Measurements from ENCODE around the gene RALY. TPM values are rescaled to one million over a fixed set of nuclear protein-coding genes. Genes with fewer than 3 reads are reported as not detected.

The RALY gene
- total RNA-seq, 1 experiment from 2014 or later = 298 TPM

GRCh38 chr20:34095825-34096224 is 102.1 kb downstream of the RALY start:
- ChIA-PET POLR2A (interaction anchor here (1.7 kb wide), 1 partner anchor 12 kb away, joined by 4 read pairs; no protein-coding TSS in a partner anchor), CTCF (interaction anchor here (1.5 kb wide), 1 partner anchor 16 kb away, joined by 4 read pairs; the partner anchor contains the start of gene EIF2S2)
- H3K27ac Mint-ChIP-seq (ENCODE audit: unreplicated experiment) = no peak overlapping the region
- H3K9me3 Mint-ChIP-seq (ENCODE audit: unreplicated experiment) = no peaks in the 10 kb centered on the region
- intact Hi-C loops (cut with micrococcal nuclease; ENCODE audit: unreplicated experiment) = no loop called here
- H3K27me3 Mint-ChIP-seq (ENCODE audit: insufficient read depth, unreplicated experiment) = no peaks in the 10 kb centered on the region
- H3K9me3 ChIP-seq = no peaks in the 10 kb centered on the region
- TF ChIP-seq, protein P1, sequence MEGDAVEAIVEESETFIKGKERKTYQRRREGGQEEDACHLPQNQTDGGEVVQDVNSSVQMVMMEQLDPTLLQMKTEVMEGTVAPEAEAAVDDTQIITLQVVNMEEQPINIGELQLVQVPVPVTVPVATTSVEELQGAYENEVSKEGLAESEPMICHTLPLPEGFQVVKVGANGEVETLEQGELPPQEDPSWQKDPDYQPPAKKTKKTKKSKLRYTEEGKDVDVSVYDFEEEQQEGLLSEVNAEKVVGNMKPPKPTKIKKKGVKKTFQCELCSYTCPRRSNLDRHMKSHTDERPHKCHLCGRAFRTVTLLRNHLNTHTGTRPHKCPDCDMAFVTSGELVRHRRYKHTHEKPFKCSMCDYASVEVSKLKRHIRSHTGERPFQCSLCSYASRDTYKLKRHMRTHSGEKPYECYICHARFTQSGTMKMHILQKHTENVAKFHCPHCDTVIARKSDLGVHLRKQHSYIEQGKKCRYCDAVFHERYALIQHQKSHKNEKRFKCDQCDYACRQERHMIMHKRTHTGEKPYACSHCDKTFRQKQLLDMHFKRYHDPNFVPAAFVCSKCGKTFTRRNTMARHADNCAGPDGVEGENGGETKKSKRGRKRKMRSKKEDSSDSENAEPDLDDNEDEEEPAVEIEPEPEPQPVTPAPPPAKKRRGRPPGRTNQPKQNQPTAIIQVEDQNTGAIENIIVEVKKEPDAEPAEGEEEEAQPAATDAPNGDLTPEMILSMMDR (IDR thresholded peaks at IDR 0.05; ENCODE audit: insufficient read depth in 1 of 2, low read depth in 1 of 2, low read length in 1 of 2, severe bottlenecking in 1 of 2, unreplicated experiment in 1 of 2) = no peak
- H3K4me1 ChIP-seq = no peaks in the 10 kb centered on the region
- H3K27me3 ChIP-seq (replicated peaks; ENCODE audit: control insufficient read depth, insufficient read depth, low read length) = no peaks in the 10 kb centered on the region
- H3K36me3 ChIP-seq (ENCODE audit: control insufficient read depth, insufficient read depth, low read length) = peaks cover 17% of the 10 kb centered on the region
- peak in 1 of 2 experiments; percentile 35 for DNase-seq
- peaks cover 100% of the 10 kb centered on the region for H3K36me3 Mint-ChIP-seq (ENCODE audit: insufficient read depth, unreplicated experiment)
- H3K4me1 Mint-ChIP-seq (ENCODE audit: low read depth, unreplicated experiment) = no peaks in the 10 kb centered on the region
- H3K4me3 ChIP-seq (ENCODE audit: low read depth, low read length) = no peak overlapping the region
- no TSS peak for BruUV-seq (replicated peaks)
- H3K4me3 Mint-ChIP-seq (ENCODE audit: unreplicated experiment) = no peak overlapping the region

- peaks cover 17% of the 10 kb centered on the region for H3K36me3 ChIP-seq (ENCODE audit: control insufficient read depth, insufficient read depth, low read length)
- CTCF ChIA-PET = no interaction called here
Observed at GRCh38 chr20:34096699-34097444, 103.2 kb downstream of the RALY start.

DNA sequence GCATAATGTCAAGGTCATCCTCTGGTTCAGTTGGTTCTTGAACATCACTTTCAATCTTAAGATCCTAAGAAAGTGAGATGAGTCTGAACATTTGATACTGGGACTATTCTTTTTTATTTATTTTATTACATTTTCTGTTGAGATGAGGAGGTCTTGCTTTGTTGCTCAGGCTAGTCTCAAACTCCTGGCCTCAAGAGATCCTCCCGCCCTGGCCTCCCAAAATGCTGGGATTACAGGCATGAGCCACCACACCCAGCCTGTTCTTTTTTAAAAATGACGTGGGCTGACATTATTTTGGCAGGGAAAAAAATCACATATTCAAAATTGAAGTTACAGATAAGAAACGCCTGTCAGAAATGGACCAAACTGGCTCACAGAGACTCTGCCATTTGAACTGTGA is 104.9 kb downstream of the RALY start:
- H3K9me3 Mint-ChIP-seq (ENCODE audit: unreplicated experiment) = no peaks in the 10 kb centered on the region
- Histone ChIP-seq H3K4me3 (ENCODE audit: low read depth, low read length) (no peak overlapping the region), H3K36me3 (ENCODE audit: control insufficient read depth, insufficient read depth, low read length) (peaks cover 17% of the 10 kb centered on the region), H3K27me3 (replicated peaks; ENCODE audit: control insufficient read depth, insufficient read depth, low read length) (no peaks in the 10 kb centered on the region), H3K9me3 (no peaks in the 10 kb centered on the region), H3K4me1 (no peaks in the 10 kb centered on the region)
- no peaks in the 10 kb centered on the region for H3K27me3 Mint-ChIP-seq (ENCODE audit: insufficient read depth, unreplicated experiment)
- H3K4me3 Mint-ChIP-seq (ENCODE audit: unreplicated experiment) = no peak overlapping the region
- H3K4me1 Mint-ChIP-seq (ENCODE audit: low read depth, unreplicated experiment) = no peaks in the 10 kb centered on the region
- peaks cover 100% of the 10 kb centered on the region for H3K36me3 Mint-ChIP-seq (ENCODE audit: insufficient read depth, unreplicated experiment)
- no TSS peak for BruUV-seq (replicated peaks)
- POLR2A ChIA-PET = interaction anchor here (0.6 kb wide), 1 partner anchor 764 kb away, joined by 4 read pairs; no protein-coding TSS in a partner anchor
- intact Hi-C loops (cut with micrococcal nuclease; ENCODE audit: unreplicated experiment) = no loop called here
- TF ChIP-seq, protein P1 (IDR thresholded peaks at IDR 0.05; ENCODE audit: insufficient read depth in 1 of 2, low read depth in 1 of 2, low read length in 1 of 2, severe bottlenecking in 1 of 2, unreplicated experiment in 1 of 2) = no peak
- CTCF ChIA-PET = no interaction called here
- no peak for DNase-seq
- H3K27ac Mint-ChIP-seq (ENCODE audit: unreplicated experiment) = no peak overlapping the region

More at GRCh38 chr20:34096699-34097444, 103.2 kb downstream of the RALY start:
- TF ChIP-seq, protein P1 (IDR thresholded peaks at IDR 0.05; ENCODE audit: insufficient read depth in 1 of 2, low read depth in 1 of 2, low read length in 1 of 2, severe bottlenecking in 1 of 2, unreplicated experiment in 1 of 2) = no peak
- H3K27ac Mint-ChIP-seq (ENCODE audit: unreplicated experiment) = no peak overlapping the region
- H3K36me3 Mint-ChIP-seq (ENCODE audit: insufficient read depth, unreplicated experiment) = peaks cover 100% of the 10 kb centered on the region
- DNase-seq = no peak
- H3K4me1 Mint-ChIP-seq (ENCODE audit: low read depth, unreplicated experiment) = no peaks in the 10 kb centered on the region
- intact Hi-C loops (cut with micrococcal nuclease; ENCODE audit: unreplicated experiment) = no loop called here
- H3K9me3 Mint-ChIP-seq (ENCODE audit: unreplicated experiment) = no peaks in the 10 kb centered on the region
- H3K4me1 ChIP-seq = no peaks in the 10 kb centered on the region
- H3K27me3 Mint-ChIP-seq (ENCODE audit: insufficient read depth, unreplicated experiment) = no peaks in the 10 kb centered on the region
- no peaks in the 10 kb centered on the region for H3K27me3 ChIP-seq (replicated peaks; ENCODE audit: control insufficient read depth, insufficient read depth, low read length)
- BruUV-seq (replicated peaks) = no TSS peak
- POLR2A ChIA-PET = interaction anchor here (0.5 to 1.7 kb wide), 4 partner anchors 11 to 413 kb away, joined by 3 to 8 read pairs (median 4); partner anchors contain the start of genes EIF2S2 and RALY
- no peak overlapping the region for H3K4me3 Mint-ChIP-seq (ENCODE audit: unreplicated experiment)
- no peak overlapping the region for H3K4me3 ChIP-seq (ENCODE audit: low read depth, low read length)
- H3K9me3 ChIP-seq = no peaks in the 10 kb centered on the region

All from Caco-2 (cell line).